HG03159 (cell line): ENCODE data around the gene DHX36.

ENCODE experiments used
- ATAC-seq: cut with Tn5 transposase; IDR thresholded peaks from one replicate; pipeline ENCODE4 v1.9.1; 2021; ENCODE audit warnings: mild to moderate bottlenecking, moderate library complexity; ENCODE audit not compliant: unreplicated experiment

The DHX36 gene

GRCh38 chr3:154323891-154324738, at the start of gene DHX36:
Gene DHX36, minus strand, starts transcription at chr3:154324487. Its CDS starts 71 bp downstream, at chr3:154324416.
- peak; percentile 95 for ATAC-seq

GRCh38 chr3:154367221-154367620, 42.9 kb upstream of the DHX36 start:
- no peak for ATAC-seq

- ATAC-seq, result no peak
These were observed 40.6 kb upstream of the DHX36 start for GRCh38 chr3:154364849-154365248.

- no peak for ATAC-seq
These were observed 36.8 kb upstream of the DHX36 start for GRCh38 chr3:154361099-154361498.

GRCh38 chr3:154356009-154356408, 31.7 kb upstream of the DHX36 start:
- ATAC-seq, result no peak

GRCh38 chr3:154349223-154349622, 24.9 kb upstream of the DHX36 start:
- ATAC-seq, result no peak

GRCh38 chr3:154345422-154346122, 21.3 kb upstream of the DHX36 start:
- ATAC-seq, result no peak

- no peak for ATAC-seq
These were observed 14.3 kb upstream of the DHX36 start for GRCh38 chr3:154338570-154338969.

GRCh38 chr3:154338008-154338407, 13.7 kb upstream of the DHX36 start:
- ATAC-seq, result no peak

- peak; percentile 66 for ATAC-seq
These were observed 10.7 kb upstream of the DHX36 start for GRCh38 chr3:154334973-154335420.

GRCh38 chr3:154327871-154328270, 3.6 kb upstream of the DHX36 start:
- ATAC-seq, result no peak

GRCh38 chr3:154324919-154325318, 632 bp upstream of the DHX36 start:
- ATAC-seq, result no peak

- no peak for ATAC-seq
These were observed 7.1 kb downstream of the DHX36 start for GRCh38 chr3:154316974-154317767.

- no peak for ATAC-seq
These were observed 10.1 kb downstream of the DHX36 start for GRCh38 chr3:154314152-154314551.

GRCh38 chr3:154310840-154311239, 13.4 kb downstream of the DHX36 start:
- no peak for ATAC-seq

- no peak for ATAC-seq
These were observed 16.9 kb downstream of the DHX36 start for GRCh38 chr3:154307363-154307762.

GRCh38 chr3:154304936-154305335, 19.4 kb downstream of the DHX36 start:
- ATAC-seq, result peak; percentile 62

- ATAC-seq, result peak; percentile 62
These were observed 20.0 kb downstream of the DHX36 start for GRCh38 chr3:154304116-154304786.

- no peak for ATAC-seq
These were observed 22.7 kb downstream of the DHX36 start for GRCh38 chr3:154301561-154301960.

GRCh38 chr3:154294016-154294415, 30.3 kb downstream of the DHX36 start:
- no peak for ATAC-seq

GRCh38 chr3:154290187-154290586, 34.1 kb downstream of the DHX36 start:
- ATAC-seq, result no peak
